ENCODE results near the gene HMCN2. TPM values are rescaled to one million over a fixed set of nuclear protein-coding genes. Genes with fewer than 3 reads are reported as not detected.

Gene HMCN2
- total RNA-seq, 1 experiment from 2014 or later, result under 0.01 TPM

GRCh38 chr9:130448035-130448624 lies 182.6 kb downstream of the HMCN2 start:
- no peak for DNase-seq (ENCODE audit: low spot score)

GRCh38 chr9:130448771-130449603 lies 183.4 kb downstream of the HMCN2 start:
- no peak for DNase-seq (ENCODE audit: low spot score)

GRCh38 chr9:130450344-130451003 lies 184.9 kb downstream of the HMCN2 start:
- DNase-seq (ENCODE audit: low spot score), result no peak

- no peak for DNase-seq (ENCODE audit: low spot score)
These were observed 185.4 kb downstream of the HMCN2 start for GRCh38 chr9:130451004-130451390.

- peak; percentile 86 for DNase-seq (ENCODE audit: low spot score)
These were observed 186.2 kb downstream of the HMCN2 start for GRCh38 chr9:130451509-130452388.

GRCh38 chr9:130452835-130453234 lies 187.3 kb downstream of the HMCN2 start:
- no peak for DNase-seq (ENCODE audit: low spot score)

- peak; percentile 38 for DNase-seq (ENCODE audit: low spot score)
These were observed 187.9 kb downstream of the HMCN2 start for GRCh38 chr9:130453487-130453886.

- no peak for DNase-seq (ENCODE audit: low spot score)
These were observed 188.7 kb downstream of the HMCN2 start for GRCh38 chr9:130454096-130454811.

GRCh38 chr9:130454812-130455325 lies 189.3 kb downstream of the HMCN2 start:
- DNase-seq (ENCODE audit: low spot score), result no peak

GRCh38 chr9:130458027-130458803 lies 192.7 kb downstream of the HMCN2 start:
- DNase-seq (ENCODE audit: low spot score), result no peak

GRCh38 chr9:130458804-130459067 lies 193.2 kb downstream of the HMCN2 start:
- DNase-seq (ENCODE audit: low spot score), result no peak

- no peak for DNase-seq (ENCODE audit: low spot score)
These were observed 193.6 kb downstream of the HMCN2 start for GRCh38 chr9:130459151-130459550.

- no peak for DNase-seq (ENCODE audit: low spot score)
These were observed 194.5 kb downstream of the HMCN2 start for GRCh38 chr9:130459941-130460669.

- peak; percentile 60 for DNase-seq (ENCODE audit: low spot score)
These were observed 195.7 kb downstream of the HMCN2 start for GRCh38 chr9:130461218-130461630.

GRCh38 chr9:130461731-130462130 lies 196.2 kb downstream of the HMCN2 start:
- DNase-seq (ENCODE audit: low spot score), result no peak

- no peak for DNase-seq (ENCODE audit: low spot score)
These were observed 197.4 kb downstream of the HMCN2 start for GRCh38 chr9:130462685-130463540.

- DNase-seq (ENCODE audit: low spot score), result no peak
These were observed 198.5 kb downstream of the HMCN2 start for GRCh38 chr9:130463763-130464745.

Measured in HT-29 (cell line).